NCI-H2171 treated with DMSO at 0.1 percent for 48 hours (cell line): ENCODE measurements around the gene HMGCL.
A peak's percentile ranks its signal among the peaks of the same experiment; 100 is the strongest.
"Not testable (repeated sequence)": the region's sequence is repeated elsewhere in the genome, so short reads cannot be mapped to it uniquely, and the experiment has no call there.

Experiments
- DNase-seq: peaks from one replicate; lab custom pipeline; 2025; lab: John Stamatoyannopoulos, UW

HMGCL gene

GRCh38 chr1:23825076-23825761 is at the start of gene HMGCL:
Gene HMGCL, minus strand, starts transcription at chr1:23825429. Its CDS starts 14 bp downstream, at chr1:23825415.
- DNase-seq: peak; percentile 93

GRCh38 chr1:23872421-23872820 is 47.2 kb upstream of the HMGCL start:
- DNase-seq: no peak

- DNase-seq: no peak
Observed at GRCh38 chr1:23869051-23869450, 43.8 kb upstream of the HMGCL start.

GRCh38 chr1:23868557-23869016 is 43.4 kb upstream of the HMGCL start:
- no peak for DNase-seq

GRCh38 chr1:23867895-23868556 is 42.8 kb upstream of the HMGCL start, which contains the start of gene FUCA1:
Gene FUCA1, minus strand, starts transcription at chr1:23868290. Its CDS starts 4 bp downstream, at chr1:23868286.
- peak; percentile 98 for DNase-seq

- DNase-seq: no peak
Observed at GRCh38 chr1:23867542-23867894, 42.3 kb upstream of the HMGCL start.

GRCh38 chr1:23865543-23865930 is 40.3 kb upstream of the HMGCL start:
- no peak for DNase-seq

GRCh38 chr1:23864801-23865542 is 39.7 kb upstream of the HMGCL start:
- DNase-seq: no peak

GRCh38 chr1:23862640-23863039 is 37.4 kb upstream of the HMGCL start:
- DNase-seq: no peak

- DNase-seq: no peak
Observed at GRCh38 chr1:23854568-23854967, 29.3 kb upstream of the HMGCL start.

GRCh38 chr1:23853124-23853523 is 27.9 kb upstream of the HMGCL start:
- DNase-seq: not testable (repeated sequence)

GRCh38 chr1:23851406-23851805 is 26.2 kb upstream of the HMGCL start:
- not testable (repeated sequence) for DNase-seq

GRCh38 chr1:23848673-23849616 is 23.7 kb upstream of the HMGCL start:
- no peak for DNase-seq

GRCh38 chr1:23847482-23848095 is 22.4 kb upstream of the HMGCL start:
- DNase-seq: not testable (repeated sequence)

GRCh38 chr1:23845163-23845562 is 19.9 kb upstream of the HMGCL start:
- no peak for DNase-seq

- DNase-seq: no peak
Observed at GRCh38 chr1:23843644-23844043, 18.4 kb upstream of the HMGCL start.

GRCh38 chr1:23838401-23838866 is 13.2 kb upstream of the HMGCL start:
- DNase-seq: peak; percentile 80

- no peak for DNase-seq
Observed at GRCh38 chr1:23837908-23838307, 12.7 kb upstream of the HMGCL start.

- no peak for DNase-seq
Observed at GRCh38 chr1:23836037-23836436, 10.8 kb upstream of the HMGCL start.

GRCh38 chr1:23834156-23834555 is 8.9 kb upstream of the HMGCL start:
- peak; percentile 16 for DNase-seq

- no peak for DNase-seq
Observed at GRCh38 chr1:23827717-23828116, 2.5 kb upstream of the HMGCL start.
